ENCODE data around the gene GALNT12. TPM values are rescaled to one million over a fixed set of nuclear protein-coding genes. Genes with fewer than 3 reads are reported as not detected.

GALNT12 gene
- total and polyA plus RNA-seq, 2 experiments from 2014 or later: 14.6 to 23.6 TPM

GRCh38 chr9:98887918-98888510 lies 80.5 kb downstream of the GALNT12 start:
- Mint-ChIP-seq H3K27ac (no peak overlapping the region), H3K36me3 (ENCODE audit: low read depth) (no peaks in the 10 kb centered on the region), H3K9me3 (no peaks in the 10 kb centered on the region), H3K27me3 (ENCODE audit: insufficient read depth, low read depth, poor library complexity) (no peaks in the 10 kb centered on the region), H3K4me1 (no peaks in the 10 kb centered on the region), H3K4me3 (no peak overlapping the region)
- no peak overlapping the region for H2AFZ ChIP-seq
- no peaks in the 10 kb centered on the region for H4K20me1 ChIP-seq (replicated peaks; ENCODE audit: insufficient read depth)
- H3K79me2 ChIP-seq (replicated peaks; ENCODE audit: insufficient read depth): no peaks in the 10 kb centered on the region
- H3K27me3 ChIP-seq (ENCODE audit: insufficient read depth): no peaks in the 10 kb centered on the region
- H3K4me1 ChIP-seq (ENCODE audit: insufficient read depth): no peaks in the 10 kb centered on the region
- no peaks in the 10 kb centered on the region for H3K9me2 ChIP-seq (ENCODE audit: insufficient read depth)
- H3F3A ChIP-seq (replicated peaks; ENCODE audit: low read depth): no peaks in the 10 kb centered on the region
- H3K27ac ChIP-seq (ENCODE audit: low read depth): no peak overlapping the region
- no peak overlapping the region for H3K4me3 ChIP-seq
- no peak for TF ChIP-seq ZNF462 (CRISPR knock-in tag; IDR thresholded peaks at IDR 0.05)
- TF ChIP-seq REST (IDR thresholded peaks at IDR 0.05; ENCODE audit: unreplicated experiment): no peak
- no peak for TF ChIP-seq CTCF (conservative IDR thresholded peaks at IDR 0.05; ENCODE audit: low read depth in 2 of 2)
- TF ChIP-seq CREB1 (CRISPR knock-in tag; IDR thresholded peaks at IDR 0.05; ENCODE audit: low read depth): no peak
- TF ChIP-seq ETS1 (IDR thresholded peaks at IDR 0.05): no peak
- TF ChIP-seq ZNF114 (CRISPR knock-in tag; IDR thresholded peaks at IDR 0.05): no peak
- no peak for TF ChIP-seq ZNF331 (CRISPR knock-in tag; IDR thresholded peaks at IDR 0.05; ENCODE audit: low read depth)
- no peak for TF ChIP-seq POLR2AphosphoS5 (IDR thresholded peaks at IDR 0.05; ENCODE audit: low read depth)
- TF ChIP-seq NANOG (IDR thresholded peaks at IDR 0.05; ENCODE audit: borderline replicate concordance): no peak
- no peak for TF ChIP-seq STAT1 (IDR thresholded peaks at IDR 0.05; ENCODE audit: unreplicated experiment)
- TF ChIP-seq EZH2 (IDR thresholded peaks at IDR 0.05; ENCODE audit: low read depth, unreplicated experiment): no peak
- no peak for TF ChIP-seq EZH2phosphoT487 (IDR thresholded peaks at IDR 0.05; ENCODE audit: unreplicated experiment)
- TF ChIP-seq JUNB (IDR thresholded peaks at IDR 0.05; ENCODE audit: unreplicated experiment): no peak
- DNase-seq (ENCODE audit: low spot score) (no peak), ATAC-seq (no peak)
- H3K36me3 ChIP-seq (ENCODE audit: insufficient read depth): no peaks in the 10 kb centered on the region
- H3K4me2 ChIP-seq: no peak overlapping the region
